Measurements from ENCODE around the gene FCN2.

DNA sequence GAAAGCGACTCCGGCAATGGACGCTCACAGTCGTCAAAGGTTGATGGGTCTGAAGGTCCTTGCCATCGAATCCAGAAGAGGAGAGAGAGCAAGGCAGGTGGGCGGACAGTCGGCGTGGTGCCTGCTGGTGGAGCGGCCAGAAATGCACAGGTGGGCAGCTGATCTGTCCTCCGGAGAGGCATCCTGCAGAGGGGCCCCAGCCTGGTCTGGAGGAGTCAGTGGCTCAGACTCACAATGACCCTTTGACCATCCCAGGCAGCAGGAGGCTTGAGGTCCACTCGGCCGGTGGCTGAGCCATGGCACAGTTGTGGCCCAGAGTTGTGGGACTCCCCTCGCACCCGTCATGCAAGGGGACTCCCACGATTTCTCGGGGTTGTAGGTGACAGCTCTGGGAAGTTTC lies 34.4 kb upstream of the FCN2 start:
- TF ChIP-seq, protein P1, sequence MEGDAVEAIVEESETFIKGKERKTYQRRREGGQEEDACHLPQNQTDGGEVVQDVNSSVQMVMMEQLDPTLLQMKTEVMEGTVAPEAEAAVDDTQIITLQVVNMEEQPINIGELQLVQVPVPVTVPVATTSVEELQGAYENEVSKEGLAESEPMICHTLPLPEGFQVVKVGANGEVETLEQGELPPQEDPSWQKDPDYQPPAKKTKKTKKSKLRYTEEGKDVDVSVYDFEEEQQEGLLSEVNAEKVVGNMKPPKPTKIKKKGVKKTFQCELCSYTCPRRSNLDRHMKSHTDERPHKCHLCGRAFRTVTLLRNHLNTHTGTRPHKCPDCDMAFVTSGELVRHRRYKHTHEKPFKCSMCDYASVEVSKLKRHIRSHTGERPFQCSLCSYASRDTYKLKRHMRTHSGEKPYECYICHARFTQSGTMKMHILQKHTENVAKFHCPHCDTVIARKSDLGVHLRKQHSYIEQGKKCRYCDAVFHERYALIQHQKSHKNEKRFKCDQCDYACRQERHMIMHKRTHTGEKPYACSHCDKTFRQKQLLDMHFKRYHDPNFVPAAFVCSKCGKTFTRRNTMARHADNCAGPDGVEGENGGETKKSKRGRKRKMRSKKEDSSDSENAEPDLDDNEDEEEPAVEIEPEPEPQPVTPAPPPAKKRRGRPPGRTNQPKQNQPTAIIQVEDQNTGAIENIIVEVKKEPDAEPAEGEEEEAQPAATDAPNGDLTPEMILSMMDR (IDR thresholded peaks at IDR 0.05): no peak
- TF ChIP-seq EZH2phosphoT487 (IDR thresholded peaks at IDR 0.05) (no peak), EZH2 (IDR thresholded peaks at IDR 0.05) (no peak)

Data from neural progenitor cell (in vitro differentiated cells).